ENCODE measurements around the gene PRKAR2B. TPM values are rescaled to one million over a fixed set of nuclear protein-coding genes. Genes with fewer than 3 reads are reported as not detected.

Gene PRKAR2B
- total and polyA plus RNA-seq, 9 donors: 24.2 to 84.9 (median 43.7) TPM

GRCh38 chr7:107109955-107110354 is 65.5 kb downstream of the PRKAR2B start:
- H3K4me1 ChIP-seq (ENCODE audit: insufficient read depth): no peaks in the 10 kb centered on the region
- H3K27ac ChIP-seq: no peak overlapping the region
- no peaks in the 10 kb centered on the region for H3K27me3 ChIP-seq
- WGBS, 3 donors: 96 to 99% (median 99%) methylated on average over 4 of the region's 4 CpGs
- H3K4me3 ChIP-seq: no peak overlapping the region
- no peak for DNase-seq
- H3K36me3 ChIP-seq: no peaks in the 10 kb centered on the region
- H3K9me3 ChIP-seq: no peaks in the 10 kb centered on the region
- TF ChIP-seq EP300 (IDR thresholded peaks at IDR 0.05): no peak
- TF ChIP-seq, protein P1, sequence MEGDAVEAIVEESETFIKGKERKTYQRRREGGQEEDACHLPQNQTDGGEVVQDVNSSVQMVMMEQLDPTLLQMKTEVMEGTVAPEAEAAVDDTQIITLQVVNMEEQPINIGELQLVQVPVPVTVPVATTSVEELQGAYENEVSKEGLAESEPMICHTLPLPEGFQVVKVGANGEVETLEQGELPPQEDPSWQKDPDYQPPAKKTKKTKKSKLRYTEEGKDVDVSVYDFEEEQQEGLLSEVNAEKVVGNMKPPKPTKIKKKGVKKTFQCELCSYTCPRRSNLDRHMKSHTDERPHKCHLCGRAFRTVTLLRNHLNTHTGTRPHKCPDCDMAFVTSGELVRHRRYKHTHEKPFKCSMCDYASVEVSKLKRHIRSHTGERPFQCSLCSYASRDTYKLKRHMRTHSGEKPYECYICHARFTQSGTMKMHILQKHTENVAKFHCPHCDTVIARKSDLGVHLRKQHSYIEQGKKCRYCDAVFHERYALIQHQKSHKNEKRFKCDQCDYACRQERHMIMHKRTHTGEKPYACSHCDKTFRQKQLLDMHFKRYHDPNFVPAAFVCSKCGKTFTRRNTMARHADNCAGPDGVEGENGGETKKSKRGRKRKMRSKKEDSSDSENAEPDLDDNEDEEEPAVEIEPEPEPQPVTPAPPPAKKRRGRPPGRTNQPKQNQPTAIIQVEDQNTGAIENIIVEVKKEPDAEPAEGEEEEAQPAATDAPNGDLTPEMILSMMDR (IDR thresholded peaks at IDR 0.05): no peak
- TF ChIP-seq POLR2A (IDR thresholded peaks at IDR 0.05): no peak
- intact Hi-C loops (cut with DNase I): no loop called here

- H3K4me1 ChIP-seq (ENCODE audit: insufficient read depth): no peaks in the 10 kb centered on the region
- H3K27me3 ChIP-seq: no peaks in the 10 kb centered on the region
- H3K36me3 ChIP-seq: no peaks in the 10 kb centered on the region
- H3K27ac ChIP-seq: no peak overlapping the region
- no peaks in the 10 kb centered on the region for H3K9me3 ChIP-seq
- intact Hi-C loops (cut with DNase I): no loop called here
- no peak overlapping the region for H3K4me3 ChIP-seq
- no peak for DNase-seq
- TF ChIP-seq EP300 (IDR thresholded peaks at IDR 0.05): no peak
- TF ChIP-seq, protein P1 (IDR thresholded peaks at IDR 0.05): no peak
- TF ChIP-seq POLR2A (IDR thresholded peaks at IDR 0.05): no peak
- WGBS, 3 donors: 85 to 100% (median 94%) methylated on average over 1 of the region's 1 CpG
These were observed 66.7 kb downstream of the PRKAR2B start for GRCh38 chr7:107111196-107111595.

GRCh38 chr7:107113866-107114265 is 69.4 kb downstream of the PRKAR2B start:
- DNase-seq: no peak
- Histone ChIP-seq H3K36me3 (no peaks in the 10 kb centered on the region), H3K4me3 (no peak overlapping the region), H3K27me3 (no peaks in the 10 kb centered on the region), H3K4me1 (ENCODE audit: insufficient read depth) (peaks cover 3% of the 10 kb centered on the region), H3K9me3 (no peaks in the 10 kb centered on the region), H3K27ac (no peak overlapping the region)
- intact Hi-C loops (cut with DNase I): no loop called here
- TF ChIP-seq EP300 (IDR thresholded peaks at IDR 0.05) (no peak), POLR2A (IDR thresholded peaks at IDR 0.05) (no peak)
- TF ChIP-seq, protein P1 (IDR thresholded peaks at IDR 0.05): no peak
- WGBS, 3 donors: 60 to 70% (median 68%) methylated on average over 5 of the region's 5 CpGs

- intact Hi-C loops (cut with DNase I): no loop called here
- no peak overlapping the region for H3K4me3 ChIP-seq
- WGBS, 3 donors: 86 to 91% (median 88%) methylated on average over 3 of the region's 3 CpGs
These were observed 70.6 kb downstream of the PRKAR2B start for GRCh38 chr7:107115114-107115513.

More at GRCh38 chr7:107115114-107115513, 70.6 kb downstream of the PRKAR2B start:
- TF ChIP-seq, protein P1 (IDR thresholded peaks at IDR 0.05): no peak
- TF ChIP-seq POLR2A (IDR thresholded peaks at IDR 0.05) (no peak), EP300 (IDR thresholded peaks at IDR 0.05) (no peak)
- Histone ChIP-seq H3K9me3 (no peaks in the 10 kb centered on the region), H3K4me1 (ENCODE audit: insufficient read depth) (peaks cover 3% of the 10 kb centered on the region), H3K27ac (no peak overlapping the region), H3K36me3 (no peaks in the 10 kb centered on the region), H3K27me3 (no peaks in the 10 kb centered on the region)
- no peak for DNase-seq
